ENCODE measurements around the gene BAZ1B.
"Not testable (repeated sequence)": the region's sequence is repeated elsewhere in the genome, so short reads cannot be mapped to it uniquely, and the experiment has no call there.

The BAZ1B gene, protein sequence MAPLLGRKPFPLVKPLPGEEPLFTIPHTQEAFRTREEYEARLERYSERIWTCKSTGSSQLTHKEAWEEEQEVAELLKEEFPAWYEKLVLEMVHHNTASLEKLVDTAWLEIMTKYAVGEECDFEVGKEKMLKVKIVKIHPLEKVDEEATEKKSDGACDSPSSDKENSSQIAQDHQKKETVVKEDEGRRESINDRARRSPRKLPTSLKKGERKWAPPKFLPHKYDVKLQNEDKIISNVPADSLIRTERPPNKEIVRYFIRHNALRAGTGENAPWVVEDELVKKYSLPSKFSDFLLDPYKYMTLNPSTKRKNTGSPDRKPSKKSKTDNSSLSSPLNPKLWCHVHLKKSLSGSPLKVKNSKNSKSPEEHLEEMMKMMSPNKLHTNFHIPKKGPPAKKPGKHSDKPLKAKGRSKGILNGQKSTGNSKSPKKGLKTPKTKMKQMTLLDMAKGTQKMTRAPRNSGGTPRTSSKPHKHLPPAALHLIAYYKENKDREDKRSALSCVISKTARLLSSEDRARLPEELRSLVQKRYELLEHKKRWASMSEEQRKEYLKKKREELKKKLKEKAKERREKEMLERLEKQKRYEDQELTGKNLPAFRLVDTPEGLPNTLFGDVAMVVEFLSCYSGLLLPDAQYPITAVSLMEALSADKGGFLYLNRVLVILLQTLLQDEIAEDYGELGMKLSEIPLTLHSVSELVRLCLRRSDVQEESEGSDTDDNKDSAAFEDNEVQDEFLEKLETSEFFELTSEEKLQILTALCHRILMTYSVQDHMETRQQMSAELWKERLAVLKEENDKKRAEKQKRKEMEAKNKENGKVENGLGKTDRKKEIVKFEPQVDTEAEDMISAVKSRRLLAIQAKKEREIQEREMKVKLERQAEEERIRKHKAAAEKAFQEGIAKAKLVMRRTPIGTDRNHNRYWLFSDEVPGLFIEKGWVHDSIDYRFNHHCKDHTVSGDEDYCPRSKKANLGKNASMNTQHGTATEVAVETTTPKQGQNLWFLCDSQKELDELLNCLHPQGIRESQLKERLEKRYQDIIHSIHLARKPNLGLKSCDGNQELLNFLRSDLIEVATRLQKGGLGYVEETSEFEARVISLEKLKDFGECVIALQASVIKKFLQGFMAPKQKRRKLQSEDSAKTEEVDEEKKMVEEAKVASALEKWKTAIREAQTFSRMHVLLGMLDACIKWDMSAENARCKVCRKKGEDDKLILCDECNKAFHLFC (N-terminal part only)
- 196 to 312 (median 277) reads per million in 9 experiments for total RNA-seq

GRCh38 chr7:73522105-73522872 lies at the start of gene BAZ1B:
Gene BAZ1B, minus strand, starts transcription at chr7:73522293. Its CDS starts 360 bp downstream, at chr7:73521933.
- peak; percentile 90 to 94 (median 91) for DNase-seq
- H3K4me3 Mint-ChIP-seq = peak within 1 kb of the TSS; percentile 87 to 92
- H3K4me1 Mint-ChIP-seq (ENCODE audit: low read depth in 2 of 2) = peaks cover 45 to 53% of the 10 kb centered on the region in 2 donors
- peak within 1 kb of the TSS; percentile 97 for H3K27ac Mint-ChIP-seq
- no peaks in the 10 kb centered on the region for H3K27me3 Mint-ChIP-seq
- H3K9me3 Mint-ChIP-seq = no peaks in the 10 kb centered on the region
- peaks cover 37% of the 10 kb centered on the region for H3K36me3 Mint-ChIP-seq (ENCODE audit: insufficient read depth)
- peak; percentile 92 for ATAC-seq (replicated peaks)

GRCh38 chr7:73570977-73571376 lies 48.9 kb upstream of the BAZ1B start:
- DNase-seq = no peak
- ATAC-seq (replicated peaks) = no peak
- no peak overlapping the region for H3K4me3 Mint-ChIP-seq
- no peaks in the 10 kb centered on the region for H3K27me3 Mint-ChIP-seq
- H3K36me3 Mint-ChIP-seq (ENCODE audit: insufficient read depth) = peaks cover 46% of the 10 kb centered on the region
- H3K4me1 Mint-ChIP-seq (ENCODE audit: low read depth in 2 of 2) = peaks cover 10 to 16% of the 10 kb centered on the region in 2 donors
- no peaks in the 10 kb centered on the region for H3K9me3 Mint-ChIP-seq
- H3K27ac Mint-ChIP-seq = no peak overlapping the region

GRCh38 chr7:73570521-73570920 lies 48.4 kb upstream of the BAZ1B start:
- no peak for ATAC-seq (replicated peaks)

GRCh38 chr7:73569042-73569608 lies 47.0 kb upstream of the BAZ1B start:
- Mint-ChIP-seq H3K9me3 (no peaks in the 10 kb centered on the region), H3K27me3 (no peaks in the 10 kb centered on the region), H3K27ac (peak overlapping the region in 1 of 2 donors; percentile 56), H3K4me3 (no peak overlapping the region), H3K36me3 (ENCODE audit: insufficient read depth) (peaks cover 36% of the 10 kb centered on the region), H3K4me1 (ENCODE audit: low read depth in 2 of 2) (peaks cover 10 to 23% of the 10 kb centered on the region in 2 donors)
- ATAC-seq (replicated peaks) (no peak), DNase-seq (no peak)

More at GRCh38 chr7:73570521-73570920, 48.4 kb upstream of the BAZ1B start:
- DNase-seq = no peak
- Mint-ChIP-seq H3K27ac (no peak overlapping the region), H3K4me3 (no peak overlapping the region), H3K9me3 (no peaks in the 10 kb centered on the region), H3K36me3 (ENCODE audit: insufficient read depth) (peaks cover 46% of the 10 kb centered on the region), H3K4me1 (ENCODE audit: low read depth in 2 of 2) (peaks cover 10 to 21% of the 10 kb centered on the region in 2 donors), H3K27me3 (no peaks in the 10 kb centered on the region)

- Mint-ChIP-seq H3K27me3 (no peaks in the 10 kb centered on the region), H3K36me3 (ENCODE audit: insufficient read depth) (peaks cover 26% of the 10 kb centered on the region), H3K27ac (peak overlapping the region; percentile 41 to 56), H3K4me3 (no peak overlapping the region), H3K9me3 (no peaks in the 10 kb centered on the region), H3K4me1 (ENCODE audit: low read depth in 2 of 2) (peaks cover 7 to 23% of the 10 kb centered on the region in 2 donors)
- no peak for DNase-seq
- no peak for ATAC-seq (replicated peaks)
Measured at GRCh38 chr7:73567846-73568685, 46.0 kb upstream of the BAZ1B start.

DNA sequence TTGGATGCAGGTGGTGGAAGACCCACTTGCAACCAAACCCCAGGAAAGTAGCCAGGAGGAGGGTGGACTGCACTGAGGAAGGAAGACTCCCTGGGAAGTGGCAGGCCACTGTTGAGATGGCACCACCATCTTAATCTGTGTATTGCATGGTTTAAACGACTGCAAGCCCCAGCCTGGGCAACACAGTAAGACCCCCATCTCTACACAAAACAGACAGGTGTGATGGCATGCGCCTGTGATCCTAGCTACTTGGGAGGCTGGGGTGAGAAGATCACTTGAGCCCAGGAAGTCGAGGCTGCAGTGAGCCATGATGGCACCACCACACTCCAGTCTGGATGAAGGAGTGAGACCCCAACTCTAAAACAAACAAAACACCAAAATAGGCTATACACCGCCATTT lies 45.0 kb upstream of the BAZ1B start:
- Mint-ChIP-seq H3K27me3 (no peaks in the 10 kb centered on the region), H3K4me3 (no peak overlapping the region), H3K4me1 (ENCODE audit: low read depth in 2 of 2) (peaks cover 7 to 16% of the 10 kb centered on the region in 2 donors), H3K9me3 (no peaks in the 10 kb centered on the region), H3K27ac (no peak overlapping the region), H3K36me3 (ENCODE audit: insufficient read depth) (peaks cover 18% of the 10 kb centered on the region)
- DNase-seq = no peak
- ATAC-seq (replicated peaks) = no peak

DNA sequence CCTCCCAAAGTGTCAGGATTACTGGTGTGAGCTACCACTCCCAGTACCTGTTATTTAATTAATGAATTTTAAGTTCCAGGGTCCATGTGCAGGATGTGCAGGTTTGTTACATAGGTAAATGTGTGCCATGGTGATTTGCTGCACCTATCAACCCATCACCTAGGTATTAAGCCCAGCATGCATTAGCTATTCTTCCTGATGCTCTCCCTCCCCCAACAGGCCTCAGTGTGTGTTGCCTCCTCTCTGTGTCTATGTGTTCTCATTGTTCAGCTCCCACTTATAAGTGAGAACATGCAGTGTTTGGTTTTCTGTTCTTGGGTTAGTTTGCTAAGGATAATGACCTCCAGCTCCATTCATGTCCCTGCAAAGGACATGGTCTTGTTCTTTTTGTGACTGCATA lies 44.3 kb upstream of the BAZ1B start:
- H3K27ac Mint-ChIP-seq = peak overlapping the region; percentile 46 to 83
- ATAC-seq (replicated peaks) = peak; percentile 57
- peaks cover 13% of the 10 kb centered on the region for H3K36me3 Mint-ChIP-seq (ENCODE audit: insufficient read depth)
- peaks cover 7 to 16% of the 10 kb centered on the region in 2 donors for H3K4me1 Mint-ChIP-seq (ENCODE audit: low read depth in 2 of 2)
- peak overlapping the region; percentile 68 to 81 for H3K4me3 Mint-ChIP-seq
- not testable (repeated sequence) for H3K27me3 Mint-ChIP-seq, H3K9me3 Mint-ChIP-seq, DNase-seq

- Mint-ChIP-seq H3K4me1 (ENCODE audit: low read depth in 2 of 2) (peaks cover 7 to 16% of the 10 kb centered on the region in 2 donors), H3K36me3 (ENCODE audit: insufficient read depth) (peaks cover 8% of the 10 kb centered on the region), H3K27me3 (no peaks in the 10 kb centered on the region), H3K9me3 (no peaks in the 10 kb centered on the region), H3K27ac (peak overlapping the region; percentile 46 to 83), H3K4me3 (peak overlapping the region; percentile 68 to 81)
- ATAC-seq (replicated peaks) = peak; percentile 41
- no peak for DNase-seq
Measured at GRCh38 chr7:73565675-73566340, 43.7 kb upstream of the BAZ1B start.

DNA sequence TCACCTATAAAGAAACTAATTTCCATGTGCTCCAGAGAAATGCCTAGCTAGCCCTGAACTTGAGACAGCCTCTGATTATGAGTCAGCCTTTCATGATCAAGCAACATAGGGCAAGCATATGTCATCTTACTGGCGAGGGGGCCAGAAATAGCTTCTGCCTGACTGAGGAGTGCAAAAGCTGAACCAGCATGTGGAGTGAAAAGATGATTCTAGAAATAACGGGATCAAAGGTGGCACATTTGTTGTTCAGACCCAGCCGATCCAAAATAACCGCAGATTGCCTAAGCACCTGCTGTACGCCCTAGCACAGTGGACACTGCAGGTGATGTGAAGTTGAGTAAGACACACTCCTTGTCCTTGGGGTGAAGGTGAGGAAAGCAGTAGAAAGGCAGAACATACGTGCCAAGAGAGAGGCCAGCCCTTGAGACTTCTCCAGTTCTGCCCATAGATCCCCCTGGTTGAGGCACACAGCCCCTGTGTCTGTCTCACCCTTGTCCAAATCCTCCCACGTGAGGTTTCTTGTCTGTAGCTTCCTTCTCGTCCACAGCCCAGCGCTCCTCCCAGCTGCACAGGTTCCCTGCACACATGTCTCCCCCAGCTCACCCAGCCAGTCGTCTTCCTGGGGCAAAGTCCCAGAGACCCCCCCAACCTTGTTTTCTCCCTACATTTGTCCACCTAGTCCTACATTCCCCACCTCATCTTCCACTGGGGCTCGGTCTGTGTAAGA lies 38.2 kb upstream of the BAZ1B start:
- peak overlapping the region in 1 of 2 donors; percentile 48 for H3K4me3 Mint-ChIP-seq
- H3K36me3 Mint-ChIP-seq (ENCODE audit: insufficient read depth) = peaks cover 28% of the 10 kb centered on the region
- no peak for DNase-seq
- no peak overlapping the region for H3K27ac Mint-ChIP-seq
- ATAC-seq (replicated peaks) = no peak
- no peaks in the 10 kb centered on the region for H3K9me3 Mint-ChIP-seq
- peaks cover 14 to 17% of the 10 kb centered on the region in 2 donors for H3K4me1 Mint-ChIP-seq (ENCODE audit: low read depth in 2 of 2)
- no peaks in the 10 kb centered on the region for H3K27me3 Mint-ChIP-seq

DNA sequence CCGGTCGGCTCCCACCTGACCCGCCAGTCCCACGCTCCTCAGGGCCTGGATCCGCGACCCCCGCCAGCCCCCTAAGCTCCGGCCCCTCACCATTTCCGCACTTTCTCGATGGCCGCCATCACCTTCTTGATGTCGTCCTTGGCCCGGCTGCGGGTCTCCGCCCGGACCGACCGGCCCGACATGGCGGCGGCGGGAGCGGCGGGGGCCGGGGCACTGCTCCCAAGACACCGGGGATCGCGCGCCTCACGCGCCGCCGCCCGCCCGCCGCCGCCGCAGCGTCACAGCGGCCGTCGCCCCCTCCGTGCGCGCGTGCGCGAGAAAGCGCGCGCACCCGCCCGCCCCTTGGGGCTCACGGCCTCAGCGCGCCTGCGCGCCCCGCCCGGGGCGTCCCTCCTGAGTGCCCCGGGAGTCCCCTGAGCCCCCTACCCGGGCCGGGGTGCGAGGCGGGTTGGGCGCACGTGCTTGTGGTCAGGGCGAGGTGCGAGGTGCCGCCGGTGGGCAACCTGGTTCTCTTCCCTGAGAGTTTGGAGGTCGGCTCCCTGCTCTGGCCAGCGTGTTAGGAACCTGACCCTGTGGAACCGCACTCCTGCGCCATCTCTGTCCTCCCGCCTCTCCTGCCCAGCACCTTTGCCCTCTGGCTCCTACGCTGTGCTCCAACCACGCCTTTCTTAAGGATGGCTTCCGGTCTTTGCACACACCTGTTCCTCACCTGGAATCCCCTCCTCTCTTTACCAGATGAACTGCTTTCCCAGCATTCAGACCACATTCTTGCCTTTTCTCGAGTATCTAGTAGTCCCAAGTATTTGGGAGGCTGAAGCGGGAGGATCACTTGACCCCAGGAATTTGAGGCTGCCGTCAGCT lies 35.5 kb upstream of the BAZ1B start, which contains the start of gene BCL7B:
BCL7B (minus strand) TSS at position 294 of the 861 bp plus-strand sequence; CDS start at position 182, 112 bp downstream.
- ATAC-seq (replicated peaks) (peak; percentile 62), DNase-seq (peak; percentile 70 to 80 (median 79))
- H3K9me3 Mint-ChIP-seq = no peaks in the 10 kb centered on the region
- H3K27ac Mint-ChIP-seq = peak within 1 kb of the TSS; percentile 92 to 97
- H3K27me3 Mint-ChIP-seq = no peaks in the 10 kb centered on the region
- peak within 1 kb of the TSS; percentile 95 for H3K4me3 Mint-ChIP-seq
- H3K36me3 Mint-ChIP-seq (ENCODE audit: insufficient read depth) = peaks cover 43% of the 10 kb centered on the region
- H3K4me1 Mint-ChIP-seq (ENCODE audit: low read depth in 2 of 2) = peaks cover 22 to 24% of the 10 kb centered on the region in 2 donors
